K562 (cell line): ENCODE data around the gene DENND1A. TPM values are rescaled to one million over a fixed set of nuclear protein-coding genes. Genes with fewer than 3 reads are reported as not detected.

Experiments
- BCOR ChIP-seq: fragments of 450-650 bp; IDR thresholded peaks from 2 replicates; pipeline ENCODE4 v1.6.1; 2016
- CBFA2T3 ChIP-seq: fragments of 450-650 bp; IDR thresholded peaks from 2 replicates; pipeline ENCODE4 v1.6.1; 2017
- CXXC5 ChIP-seq: fragments of 250-450 bp; sonication (Bioruptor Pico); IDR thresholded peaks from 2 replicates; pipeline ENCODE4 v1.8.0; 2022; ENCODE audit warnings: inconsistent platforms, mild to moderate bottlenecking, moderate library complexity
- ETS2 ChIP-seq: IDR thresholded peaks from 2 replicates; pipeline ENCODE4 v1.6.1; 2016; ENCODE audit warnings: borderline replicate concordance, missing genetic modification characterization, mild to moderate bottlenecking, moderate library complexity, missing compliant biosample characterization; ENCODE audit not compliant: poor library complexity, severe bottlenecking
- HNRNPUL1 ChIP-seq: fragments of 200-400 bp; formaldehyde crosslinking; IDR thresholded peaks from 2 replicates; pipeline ENCODE4 v1.6.1; 2017; ENCODE audit warnings: low read length
- MAFF ChIP-seq: IDR thresholded peaks from 2 replicates; pipeline ENCODE4 v1.6.1; 2012; ENCODE audit warnings: low read length, improper control_type of control experiment
- NFE2L1 ChIP-seq: fragments of 450-650 bp; IDR thresholded peaks from 2 replicates; pipeline ENCODE4 v1.6.1; 2016; ENCODE audit warnings: missing genetic modification characterization, low read depth, mild to moderate bottlenecking, missing compliant biosample characterization, moderate library complexity, borderline replicate concordance
- POLR2H ChIP-seq: IDR thresholded peaks from 2 replicates; pipeline ENCODE4 v1.6.1; 2016; ENCODE audit warnings: missing genetic modification characterization, low read depth, mild to moderate bottlenecking, control low read depth, missing compliant biosample characterization, moderate library complexity
- PTRF ChIP-seq: fragments of 450-650 bp; IDR thresholded peaks from 2 replicates; pipeline ENCODE4 v1.6.1; 2016; ENCODE audit warnings: mild to moderate bottlenecking, missing genetic modification characterization, missing compliant biosample characterization
- SETDB1 ChIP-seq: IDR thresholded peaks from one replicate; pipeline ENCODE4 v1.6.1; 2012; ENCODE audit warnings: low read length, control low read depth, inconsistent platforms
- SMARCE1 ChIP-seq: fragments of 450-650 bp; IDR thresholded peaks from 2 replicates; pipeline ENCODE4 v1.7.1; 2016; ENCODE audit warnings: mild to moderate bottlenecking
- XRCC4 ChIP-seq: IDR thresholded peaks from one replicate; pipeline ENCODE4 v1.6.1; 2011; ENCODE audit not compliant: insufficient read depth, insufficient read length; ENCODE audit errors: extremely low read depth
- ZFP36 ChIP-seq: fragments of 150-350 bp; IDR thresholded peaks from 2 replicates; pipeline ENCODE4 v1.6.1; 2018; ENCODE audit warnings: low read length, low read depth; ENCODE audit not compliant: partially characterized antibody
- ZZZ3 ChIP-seq: fragments of 450-650 bp; IDR thresholded peaks from 2 replicates; pipeline ENCODE4 v1.6.1; 2016; ENCODE audit warnings: antibody characterized with exemption, mild to moderate bottlenecking, moderate library complexity
- polyA plus RNA-seq, 8 experiments: library from polyadenylated mRNA; depleted of rRNA in 4 of 8; stranded (reverse) in 5 of 8; unstranded in 3 of 8; fragments of >200 nt; fragmentation: Nextera tagmentation in 2 of 8; fragmentation: Illumina TruSeq in 1 of 8; extraction: Ambion mirVana in 2 of 8; extraction: Trizol in 1 of 8; gene quantifications; 2 replicates each; pipeline versions ENCODE4 v1.2.1 to v1.2.3, GENCODE V29; 2011 to 2014; ENCODE audit warnings: inconsistent platforms in 1 of 8, missing spikeins in 1 of 8
- total RNA-seq, 7 experiments: library from RNA; depleted of rRNA in 6 of 7; stranded (reverse); fragments of >200 nt in 6 of 7; fragmentation: Illumina TruSeq in 2 of 7; extraction: Trizol in 2 of 7; gene quantifications; 2 replicates each; pipeline versions ENCODE4 v1.2.1 to v1.2.3, GENCODE V29; 2011 to 2021; ENCODE audit warnings: low replicate concordance in 1 of 7
- TF ChIP-seq, protein P1 (sequence below): fragments of 250-450 bp; sonication (Bioruptor Pico); IDR thresholded peaks from 2 replicates; pipeline ENCODE4 v1.5.0; 2021; ENCODE audit warnings: mild to moderate bottlenecking, moderate library complexity
- TF ChIP-seq, protein P2 (sequence below): fragments of 450-650 bp; conservative IDR thresholded peaks from 2 replicates; pipeline ENCODE4 v1.6.1; 2016; ENCODE audit warnings: missing genetic modification characterization, low read depth, mild to moderate bottlenecking, control low read depth, missing compliant biosample characterization
- TF ChIP-seq, protein P3 (sequence below): fragments of 250-450 bp; sonication (Bioruptor Pico); IDR thresholded peaks from 2 replicates; pipeline ENCODE4 v1.8.0; 2022; ENCODE audit warnings: moderate library complexity, mild to moderate bottlenecking, inconsistent platforms
- TF ChIP-seq, protein P4 (sequence below): fragments of 450-650 bp; IDR thresholded peaks from 2 replicates; pipeline ENCODE4 v1.6.1; 2017; ENCODE audit warnings: mild to moderate bottlenecking, moderate library complexity
- TF ChIP-seq, protein P5 (sequence below): sonication (generic); formaldehyde crosslinking; IDR thresholded peaks from 2 replicates; pipeline ENCODE4 v1.8.1; 2023; ENCODE audit warnings: mild to moderate bottlenecking, missing genetic modification reagents

The DENND1A gene
- total and polyA plus RNA-seq, 9 of the 15 experiments (the other 6 are each of a cell fraction or from before 2014, with no cell fraction given), result 7.6 to 29.5 (median 15.7) TPM

DNA sequence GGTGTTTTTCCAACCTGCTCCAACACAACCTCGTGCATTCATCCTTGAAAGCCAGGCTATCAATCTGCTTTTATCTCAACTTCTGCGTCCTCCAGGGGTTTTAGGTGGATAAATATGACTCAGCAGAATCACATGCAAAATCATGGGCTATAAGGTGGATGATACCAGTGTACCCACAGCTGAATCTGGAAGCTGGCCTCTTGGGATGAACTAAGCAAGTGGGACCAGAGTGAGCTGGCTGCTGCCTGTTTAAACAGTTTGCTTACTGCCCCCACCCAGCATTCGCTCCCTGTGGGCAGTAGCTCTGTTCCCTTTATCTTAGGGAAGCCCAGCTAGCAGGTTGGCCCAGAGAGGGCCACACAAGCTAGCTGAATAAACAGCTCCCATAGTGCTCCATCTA lies 379.9 kb downstream of the DENND1A start (continued):
- no peak for TF ChIP-seq SMARCE1
- TF ChIP-seq CBFA2T3, result peak; percentile 45
- no peak for TF ChIP-seq ETS2 (tag)
- TF ChIP-seq, protein P1, sequence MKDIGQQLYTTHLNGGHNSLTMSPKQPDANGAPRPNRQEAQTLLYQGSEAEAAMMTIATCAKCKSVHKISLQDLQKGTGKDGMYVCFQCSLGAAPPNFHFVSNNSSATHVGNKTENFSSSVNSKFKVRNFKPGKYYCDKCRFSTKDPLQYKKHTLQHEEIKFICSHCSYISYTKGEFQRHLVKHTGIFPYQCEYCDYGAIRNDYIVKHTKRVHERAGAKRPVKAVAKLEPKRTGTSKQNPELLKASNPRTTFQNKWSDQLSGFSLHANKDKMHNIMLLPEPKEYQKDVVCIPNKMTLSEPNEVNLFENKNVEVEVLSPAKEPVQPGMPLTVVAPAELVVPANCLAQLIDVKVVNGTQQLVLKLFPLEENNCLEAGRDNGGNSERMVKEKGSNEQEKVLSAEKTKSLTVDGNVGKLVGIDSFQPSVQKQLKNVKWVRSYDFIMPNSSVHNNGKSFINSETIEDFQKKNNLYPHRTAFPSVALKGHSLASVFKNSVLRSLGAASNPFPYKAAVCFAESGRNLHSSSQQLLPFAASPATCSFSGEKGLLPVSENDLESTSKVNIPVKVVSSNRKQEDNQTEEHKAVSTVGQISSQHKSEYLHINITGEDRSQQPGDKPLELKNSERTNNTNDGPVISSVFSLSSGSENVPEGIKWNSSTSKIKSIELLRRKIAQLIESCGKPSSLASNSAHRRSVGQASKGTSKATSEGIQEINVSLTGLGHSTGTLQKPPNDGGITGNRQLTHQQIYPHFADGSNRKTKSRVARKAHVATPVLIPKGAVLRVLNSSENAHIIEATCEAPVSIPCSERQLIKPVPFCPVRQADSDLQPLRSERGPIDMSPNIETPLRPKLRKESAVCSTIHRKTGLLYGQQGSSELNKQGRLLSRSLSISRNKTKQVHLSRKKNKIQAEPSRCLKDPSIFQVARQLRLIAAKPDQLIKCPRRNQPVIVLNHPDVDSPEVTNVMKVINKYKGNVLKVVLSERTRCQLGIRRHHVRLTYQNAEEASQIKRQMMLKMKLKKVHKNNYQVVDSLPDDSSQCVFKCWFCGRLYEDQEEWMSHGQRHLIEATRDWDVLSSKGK, result no peak
- TF ChIP-seq ZZZ3, result no peak
- TF ChIP-seq SETDB1, result no peak
- TF ChIP-seq XRCC4, result no peak
- TF ChIP-seq, protein P2, sequence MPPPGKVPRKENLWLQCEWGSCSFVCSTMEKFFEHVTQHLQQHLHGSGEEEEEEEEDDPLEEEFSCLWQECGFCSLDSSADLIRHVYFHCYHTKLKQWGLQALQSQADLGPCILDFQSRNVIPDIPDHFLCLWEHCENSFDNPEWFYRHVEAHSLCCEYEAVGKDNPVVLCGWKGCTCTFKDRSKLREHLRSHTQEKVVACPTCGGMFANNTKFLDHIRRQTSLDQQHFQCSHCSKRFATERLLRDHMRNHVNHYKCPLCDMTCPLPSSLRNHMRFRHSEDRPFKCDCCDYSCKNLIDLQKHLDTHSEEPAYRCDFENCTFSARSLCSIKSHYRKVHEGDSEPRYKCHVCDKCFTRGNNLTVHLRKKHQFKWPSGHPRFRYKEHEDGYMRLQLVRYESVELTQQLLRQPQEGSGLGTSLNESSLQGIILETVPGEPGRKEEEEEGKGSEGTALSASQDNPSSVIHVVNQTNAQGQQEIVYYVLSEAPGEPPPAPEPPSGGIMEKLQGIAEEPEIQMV (tag), result no peak
- TF ChIP-seq, protein P3, sequence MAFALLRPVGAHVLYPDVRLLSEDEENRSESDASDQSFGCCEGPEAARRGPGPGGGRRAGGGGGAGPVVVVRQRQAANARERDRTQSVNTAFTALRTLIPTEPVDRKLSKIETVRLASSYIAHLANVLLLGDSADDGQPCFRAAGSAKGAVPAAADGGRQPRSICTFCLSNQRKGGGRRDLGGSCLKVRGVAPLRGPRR (CRISPR knock-in tag), result no peak
- no peak for TF ChIP-seq HNRNPUL1
- TF ChIP-seq PTRF, result no peak
- TF ChIP-seq ZFP36, result peak; percentile 16
- TF ChIP-seq CXXC5 (CRISPR knock-in tag), result no peak
- peak; percentile 88 for TF ChIP-seq MAFF
- TF ChIP-seq, protein P4, sequence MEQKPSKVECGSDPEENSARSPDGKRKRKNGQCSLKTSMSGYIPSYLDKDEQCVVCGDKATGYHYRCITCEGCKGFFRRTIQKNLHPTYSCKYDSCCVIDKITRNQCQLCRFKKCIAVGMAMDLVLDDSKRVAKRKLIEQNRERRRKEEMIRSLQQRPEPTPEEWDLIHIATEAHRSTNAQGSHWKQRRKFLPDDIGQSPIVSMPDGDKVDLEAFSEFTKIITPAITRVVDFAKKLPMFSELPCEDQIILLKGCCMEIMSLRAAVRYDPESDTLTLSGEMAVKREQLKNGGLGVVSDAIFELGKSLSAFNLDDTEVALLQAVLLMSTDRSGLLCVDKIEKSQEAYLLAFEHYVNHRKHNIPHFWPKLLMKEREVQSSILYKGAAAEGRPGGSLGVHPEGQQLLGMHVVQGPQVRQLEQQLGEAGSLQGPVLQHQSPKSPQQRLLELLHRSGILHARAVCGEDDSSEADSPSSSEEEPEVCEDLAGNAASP, result no peak
- no peak for TF ChIP-seq BCOR
- peak; percentile 81 for TF ChIP-seq NFE2L1
- TF ChIP-seq, protein P5, sequence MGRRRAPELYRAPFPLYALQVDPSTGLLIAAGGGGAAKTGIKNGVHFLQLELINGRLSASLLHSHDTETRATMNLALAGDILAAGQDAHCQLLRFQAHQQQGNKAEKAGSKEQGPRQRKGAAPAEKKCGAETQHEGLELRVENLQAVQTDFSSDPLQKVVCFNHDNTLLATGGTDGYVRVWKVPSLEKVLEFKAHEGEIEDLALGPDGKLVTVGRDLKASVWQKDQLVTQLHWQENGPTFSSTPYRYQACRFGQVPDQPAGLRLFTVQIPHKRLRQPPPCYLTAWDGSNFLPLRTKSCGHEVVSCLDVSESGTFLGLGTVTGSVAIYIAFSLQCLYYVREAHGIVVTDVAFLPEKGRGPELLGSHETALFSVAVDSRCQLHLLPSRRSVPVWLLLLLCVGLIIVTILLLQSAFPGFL, result no peak
- TF ChIP-seq POLR2H (tag), result no peak
